ENCODE measurements around the gene MPRIP. TPM values are rescaled to one million over a fixed set of nuclear protein-coding genes. Genes with fewer than 3 reads are reported as not detected.

MPRIP gene
- total and polyA plus RNA-seq, 2 donors (not counting 3 experiments of a cell fraction or from before 2014, with no cell fraction given), result 94.6 to 246 TPM

- TF ChIP-seq JUN (IDR thresholded peaks at IDR 0.05; ENCODE audit: borderline replicate concordance, insufficient read depth, insufficient read length, low read depth), result no peak
- TF ChIP-seq POLR2AphosphoS5 (IDR thresholded peaks at IDR 0.05; ENCODE audit: insufficient read depth, low read depth, low read length), result no peak
- TF ChIP-seq CTCF (IDR thresholded peaks at IDR 0.05; ENCODE audit: extremely low read depth in 1 of 2, insufficient read depth in 1 of 2, low read depth in 1 of 2, low read length in 2 of 2), result no peak
- no peak for TF ChIP-seq MAX (IDR thresholded peaks at IDR 0.05; ENCODE audit: insufficient read depth, insufficient read length)
- no peak for TF ChIP-seq POLR2A (IDR thresholded peaks at IDR 0.05; ENCODE audit: low read depth, low read length)
- no peak for TF ChIP-seq MYC (IDR thresholded peaks at IDR 0.05; ENCODE audit: low read depth, low read length)
- no peak for TF ChIP-seq EZH2 (IDR thresholded peaks at IDR 0.05; ENCODE audit: borderline replicate concordance, low read depth, low read length, severe bottlenecking)
- no peak for TF ChIP-seq GATA2 (IDR thresholded peaks at IDR 0.05; ENCODE audit: insufficient read depth, insufficient read length, low read depth, low read length)
- ChIA-PET CTCF (no interaction called here), POLR2A (no interaction called here)
- H3K36me3 ChIP-seq (ENCODE audit: control insufficient read depth in 2 of 2, extremely low read depth in 1 of 2, insufficient read depth in 2 of 2, low read length in 2 of 2), result peaks cover 0 to 18% of the 10 kb centered on the region in 2 experiments
- dilution Hi-C loops (cut with MboI; ENCODE audit: extremely low pct_ligation_motif_present, low sequenced_read_pairs), result no loop called here
- no peak overlapping the region for H3K27ac ChIP-seq (ENCODE audit: insufficient read depth, low read depth, low read length)
- intact Hi-C loops (cut with micrococcal nuclease), result no loop called here
- no peak overlapping the region for H3K4me3 ChIP-seq (replicated peaks in 1 of 3; ENCODE audit: insufficient read depth in 1 of 3, low read depth in 1 of 3, low read length in 3 of 3)
- no TSS peak for BruUV-seq (replicated peaks)
- DNase-seq (ENCODE audit: low read depth, low spot score) (no peak), FAIRE-seq (no peak)
- H3K9me3 ChIP-seq (replicated peaks; ENCODE audit: control insufficient read depth, insufficient read depth, low read length), result no peaks in the 10 kb centered on the region
- no peaks in the 10 kb centered on the region for H4K20me1 ChIP-seq (replicated peaks; ENCODE audit: control insufficient read depth, extremely low read depth, insufficient read depth, low read length)
- H3K9ac ChIP-seq (replicated peaks; ENCODE audit: extremely low read depth, insufficient read depth, low read length), result no peak overlapping the region
- no peaks in the 10 kb centered on the region for H3K27me3 ChIP-seq (ENCODE audit: control insufficient read depth in 2 of 2, insufficient read depth in 2 of 2, low read length in 2 of 2)
- no peak overlapping the region for H3K4me2 ChIP-seq (ENCODE audit: insufficient read depth, low read length)
- no peak overlapping the region for H2AFZ ChIP-seq (ENCODE audit: low read depth, low read length)
- no peaks in the 10 kb centered on the region for H3K4me1 ChIP-seq (ENCODE audit: control insufficient read depth, extremely low read depth, insufficient read depth, low read length)
- peaks cover 46% of the 10 kb centered on the region for H3K79me2 ChIP-seq (ENCODE audit: control insufficient read depth, insufficient read depth, low read length)
- no peaks in the 10 kb centered on the region for H3K9me1 ChIP-seq (replicated peaks; ENCODE audit: control insufficient read depth, extremely low read depth, insufficient read depth, low read length)
Observed at GRCh38 chr17:17125136-17126084, 83.2 kb downstream of the MPRIP start.

Measured in endothelial cell of umbilical vein (primary cell).